Inflammatory macrophage treated with lipopolysaccharide for 4 hours (primary cell): ENCODE measurements around the gene GOLGA6L9.
"Not testable (repeated sequence)": the region's sequence is repeated elsewhere in the genome, so short reads cannot be mapped to it uniquely, and the experiment has no call there.

Experiments
- DNase-seq: peaks from one replicate; pipeline ENCODE4 v3.0.0-alpha.2; 2020

The GOLGA6L9 gene

GRCh38 chr15:82469381-82469780 is 39.8 kb downstream of the GOLGA6L9 start:
- DNase-seq: not testable (repeated sequence)

DNA sequence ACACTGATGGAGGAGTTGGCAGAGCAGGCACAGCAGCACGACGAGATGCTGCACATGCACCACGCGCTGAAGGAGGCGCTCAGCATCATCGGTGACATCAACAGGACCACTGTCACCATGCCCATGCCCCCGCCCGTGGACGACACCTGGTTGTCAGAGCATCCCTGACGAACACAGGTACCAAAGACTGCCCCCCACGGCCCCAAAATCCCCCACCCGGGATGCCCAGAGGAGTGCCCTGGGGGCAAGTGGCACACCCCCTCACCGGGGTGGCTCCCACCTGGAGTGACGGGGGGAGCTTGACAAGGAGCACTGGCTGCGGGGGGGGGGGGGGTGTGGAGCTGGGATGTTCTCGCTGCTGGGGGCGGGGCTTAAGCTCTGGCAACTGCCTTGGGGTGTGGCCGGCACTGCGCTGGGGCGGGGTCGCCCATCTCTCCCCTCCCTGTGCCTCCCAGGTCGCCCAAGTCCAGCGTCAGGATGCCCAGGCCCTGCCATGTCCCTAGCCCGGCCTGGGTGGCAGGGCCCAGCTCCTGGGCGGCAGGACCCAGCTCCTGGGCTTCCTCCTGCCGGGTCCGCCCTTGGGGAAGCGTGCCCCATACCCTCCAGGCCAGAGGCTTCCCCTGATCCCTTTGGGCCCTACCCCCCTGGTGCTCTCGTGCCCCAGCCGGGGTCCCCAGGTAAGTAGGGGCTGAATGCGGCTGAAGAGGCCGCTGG is 42.8 kb downstream of the GOLGA6L9 start:
- DNase-seq: not testable (repeated sequence)

DNA sequence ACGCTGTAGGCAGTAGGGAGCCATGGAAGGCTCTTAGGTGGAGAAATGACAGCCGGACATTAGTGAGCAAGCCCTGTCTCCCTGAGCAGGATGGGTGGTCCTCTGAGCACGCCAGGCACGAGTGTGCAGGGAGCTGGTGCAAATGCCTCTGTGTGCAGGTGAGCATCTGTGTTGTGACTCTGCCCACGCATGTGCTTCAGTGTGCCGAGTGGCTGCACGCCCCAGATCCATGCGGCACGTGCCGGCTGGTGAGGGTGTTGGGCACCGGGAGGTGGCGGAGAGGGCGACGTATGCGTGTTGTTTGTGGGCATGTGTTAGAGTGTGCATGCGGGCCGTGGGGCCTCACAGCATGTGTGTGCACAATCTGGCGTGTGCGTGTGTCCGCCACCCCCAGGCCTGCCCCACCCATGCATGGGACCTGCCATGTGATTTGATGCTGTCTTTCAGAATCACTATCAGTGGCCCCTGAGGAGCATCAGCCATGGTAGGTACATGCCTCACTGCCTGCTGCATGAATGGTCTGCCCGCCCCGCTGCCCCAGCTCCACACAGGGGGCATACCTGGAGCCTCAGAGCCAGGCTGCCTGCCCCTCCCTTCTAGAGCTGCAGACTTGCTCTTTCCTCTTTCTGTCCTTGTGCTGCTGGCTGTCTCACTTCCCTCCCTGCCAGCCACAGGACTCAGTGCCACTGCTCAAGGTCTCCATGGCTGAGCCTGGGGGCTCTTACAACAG is 45.1 kb downstream of the GOLGA6L9 start:
- not testable (repeated sequence) for DNase-seq

GRCh38 chr15:82475345-82475967 is 45.8 kb downstream of the GOLGA6L9 start:
- not testable (repeated sequence) for DNase-seq

GRCh38 chr15:82476697-82477342 is 47.2 kb downstream of the GOLGA6L9 start:
- not testable (repeated sequence) for DNase-seq

- not testable (repeated sequence) for DNase-seq
These were observed 47.9 kb downstream of the GOLGA6L9 start for GRCh38 chr15:82477343-82478057.
